HG03439 (cell line): ENCODE results near the gene AIG1.
"Not testable (repeated sequence)": the region's sequence is repeated elsewhere in the genome, so short reads cannot be mapped to it uniquely, and the experiment has no call there.

Experiments used
- ATAC-seq: cut with Tn5 transposase; IDR thresholded peaks from one replicate; pipeline ENCODE4 v1.9.1; 2021; ENCODE audit warnings: mild to moderate bottlenecking, moderate library complexity; ENCODE audit not compliant: unreplicated experiment

The AIG1 gene

DNA sequence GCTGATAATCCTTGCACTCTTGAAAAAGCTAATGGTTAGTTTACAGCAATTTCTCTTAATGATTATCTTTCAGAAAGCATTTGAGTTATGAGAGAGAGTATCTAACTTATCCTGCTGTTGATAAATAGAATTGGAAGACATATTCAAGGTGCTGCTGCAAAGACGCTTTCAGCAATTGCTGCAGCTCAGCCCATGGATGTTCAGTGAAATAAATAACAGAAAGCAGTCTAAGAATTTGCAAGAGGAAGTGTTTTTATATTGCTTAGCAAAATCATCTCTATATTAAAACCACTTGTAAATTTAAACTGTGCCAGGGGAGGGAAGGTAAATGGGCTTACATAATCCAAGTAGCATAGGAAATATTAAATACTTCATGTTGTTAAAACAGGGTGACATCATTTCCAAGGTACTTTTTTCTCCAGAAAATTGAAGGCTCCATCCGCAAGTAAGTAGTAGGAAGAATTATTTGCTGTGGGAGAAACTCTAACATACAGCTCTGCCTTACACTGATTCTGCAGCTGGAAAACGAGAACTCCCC, 201.3 kb downstream of the AIG1 start:
- ATAC-seq, result no peak

DNA sequence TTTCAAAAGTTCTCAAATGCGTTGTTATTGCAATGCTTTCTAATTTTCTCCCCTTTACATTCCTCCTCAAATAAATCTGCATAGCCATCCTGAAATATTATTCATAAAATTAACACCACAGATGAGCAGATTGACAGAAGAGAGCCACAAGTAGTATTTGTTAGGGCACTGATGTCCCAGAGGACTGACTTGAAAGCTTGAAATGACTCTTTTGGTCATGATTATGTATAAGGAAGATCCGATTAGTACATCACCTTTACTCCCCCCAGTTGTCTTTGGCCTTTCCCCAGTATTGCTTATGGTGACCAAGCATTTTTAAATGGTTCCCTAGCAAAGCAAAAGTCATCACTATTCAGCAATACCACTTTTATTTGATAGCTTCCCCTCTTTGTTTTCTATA, 202.2 kb downstream of the AIG1 start:
- ATAC-seq, result peak; percentile 81

DNA sequence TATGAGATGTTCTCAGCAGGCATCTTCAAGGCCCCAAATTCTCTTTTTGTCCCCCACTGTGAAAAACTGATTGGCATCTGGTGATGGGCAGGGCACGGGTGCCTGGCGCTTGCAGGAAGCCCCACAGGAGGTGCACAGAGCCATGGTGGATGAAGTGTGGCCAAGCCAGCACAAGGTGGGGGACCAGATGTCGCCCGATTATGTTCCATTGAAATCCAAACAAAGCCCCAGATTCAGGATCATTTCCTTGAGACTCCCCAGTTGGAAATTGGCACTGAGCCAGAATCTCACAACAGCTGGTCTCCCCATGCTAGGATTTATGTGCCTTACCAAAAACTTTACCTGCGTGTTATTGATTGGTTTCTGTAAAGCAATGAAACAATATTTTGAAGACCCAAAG, 203.7 kb downstream of the AIG1 start:
- ATAC-seq, result no peak

DNA sequence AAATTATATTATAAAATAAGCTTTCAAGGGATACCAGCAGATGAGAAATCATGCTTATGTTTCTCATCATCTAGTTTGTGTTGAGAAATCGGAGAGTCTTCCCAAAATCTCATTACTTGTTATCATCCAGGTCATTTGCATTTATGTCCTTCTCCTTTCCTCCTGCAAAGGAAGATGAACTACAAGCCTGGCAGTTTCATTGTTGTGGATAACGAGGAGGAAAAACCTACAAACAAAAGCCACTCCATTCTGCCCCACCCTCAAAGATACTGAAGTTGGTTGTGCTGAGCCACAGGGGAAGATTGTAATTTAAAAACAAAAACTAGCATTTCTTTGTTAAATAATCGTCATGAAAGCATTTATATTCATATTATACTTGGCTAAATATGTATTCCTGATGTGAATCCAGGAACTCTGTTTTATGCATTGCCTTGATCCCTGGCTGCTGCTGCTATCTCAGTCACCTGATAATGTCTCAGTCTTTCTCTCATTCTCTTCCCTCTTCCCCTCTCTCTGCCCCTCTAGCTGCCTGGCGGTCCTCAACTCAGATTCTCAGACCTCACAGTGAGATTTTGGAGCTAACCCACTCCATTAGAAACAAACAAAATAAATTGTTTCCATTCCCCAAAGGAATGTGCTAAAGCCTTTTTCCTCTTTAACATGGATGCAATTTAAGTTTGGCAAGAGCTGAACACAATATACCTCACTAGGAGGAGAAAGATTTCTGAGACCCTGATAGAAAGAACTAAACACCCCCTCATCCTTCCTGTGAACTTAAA, 204.5 kb downstream of the AIG1 start:
- no peak for ATAC-seq

DNA sequence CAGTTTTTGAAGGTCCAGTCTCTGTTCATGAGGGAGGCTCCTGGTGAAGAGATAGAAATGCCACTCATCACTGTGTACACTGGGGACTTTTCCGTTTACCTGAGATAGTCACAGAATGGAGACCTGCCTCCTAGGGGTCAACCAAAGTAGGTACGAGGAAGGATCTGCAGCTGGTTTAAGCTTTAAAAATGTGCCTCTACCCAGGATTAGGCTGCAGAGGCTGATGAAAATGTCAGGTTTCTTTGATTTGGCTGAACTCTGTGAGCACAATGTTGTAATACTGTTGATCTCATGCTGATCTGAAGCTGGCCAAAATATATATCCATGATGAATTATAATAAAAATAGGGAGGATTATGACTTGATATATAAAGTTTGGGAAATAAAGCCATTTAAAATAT, 207.1 kb downstream of the AIG1 start:
- no peak for ATAC-seq

DNA sequence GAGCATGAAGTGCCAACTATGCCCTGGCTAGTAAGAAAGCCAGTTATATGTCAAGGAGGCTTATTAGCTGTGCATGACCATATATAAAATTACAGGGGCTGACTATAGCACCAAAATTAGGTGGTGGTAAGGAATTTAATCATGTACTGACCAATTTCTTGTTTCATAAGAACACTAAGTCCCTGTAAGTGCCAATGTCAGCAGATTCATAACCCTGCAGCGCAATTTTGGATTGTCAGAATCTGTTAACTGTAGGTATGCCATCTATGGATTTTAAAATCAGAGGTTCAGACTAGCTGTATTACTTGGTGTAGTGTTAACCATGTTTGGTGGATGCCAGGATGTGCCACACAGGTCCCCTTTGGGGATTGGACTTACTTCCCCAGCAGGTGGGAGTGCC, 207.8 kb downstream of the AIG1 start:
- no peak for ATAC-seq

DNA sequence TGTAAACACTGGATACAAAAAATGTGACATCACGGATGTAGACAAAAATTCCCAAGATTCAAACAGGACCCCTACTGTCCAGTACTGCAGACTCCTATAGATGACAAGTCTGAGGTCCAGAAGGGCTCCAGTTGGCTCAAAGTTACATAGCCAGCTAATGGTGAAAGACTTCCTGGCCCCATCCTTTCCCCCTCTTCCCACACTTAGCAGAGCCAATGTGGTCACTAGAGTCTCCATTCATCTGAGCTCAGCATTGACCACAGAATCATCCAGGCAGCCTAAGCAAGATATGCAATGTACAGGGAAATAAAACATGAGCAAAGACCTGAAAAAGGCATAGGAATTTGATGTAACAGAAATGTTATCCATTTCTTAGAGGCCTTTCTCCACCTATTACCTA, 209.3 kb downstream of the AIG1 start:
- no peak for ATAC-seq

DNA sequence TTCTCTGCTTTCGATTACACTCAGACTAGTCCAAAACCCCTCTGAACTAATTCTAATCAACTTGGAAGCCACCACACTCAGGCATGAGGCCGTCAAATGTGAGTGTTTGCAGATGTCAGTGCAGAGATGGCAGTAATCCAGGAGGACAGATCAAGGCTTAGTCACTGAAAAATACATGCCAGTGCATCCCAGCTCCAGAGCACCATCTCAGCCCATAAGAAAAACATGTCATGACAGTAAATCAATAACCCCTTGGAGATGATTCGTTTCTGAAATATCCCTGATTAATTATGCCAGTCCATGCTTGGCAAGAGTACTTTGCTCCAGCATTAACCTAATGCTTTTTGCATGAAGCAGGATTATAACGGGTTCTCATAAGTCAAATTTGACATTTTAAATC, 210.3 kb downstream of the AIG1 start:
- ATAC-seq, result no peak

DNA sequence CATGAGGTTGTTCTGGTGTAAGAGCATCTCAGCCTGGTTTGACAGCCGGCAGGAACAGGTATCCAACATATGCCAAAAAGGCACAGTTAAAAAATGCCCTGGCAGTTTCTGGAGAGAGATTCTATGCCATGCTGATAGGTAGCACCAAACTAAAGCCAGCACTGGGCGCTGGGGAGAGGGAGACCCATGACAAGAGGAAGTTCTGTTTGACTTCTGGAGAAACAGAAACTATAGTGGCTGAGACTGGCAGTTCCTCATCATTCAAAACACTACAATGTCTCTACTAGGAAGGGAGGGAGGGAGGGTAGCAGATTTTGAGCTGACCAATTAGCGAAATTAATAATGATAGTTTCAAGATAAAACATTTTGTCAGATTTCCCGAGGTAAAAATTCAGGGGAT, 215.7 kb downstream of the AIG1 start:
- peak; percentile 91 for ATAC-seq

DNA sequence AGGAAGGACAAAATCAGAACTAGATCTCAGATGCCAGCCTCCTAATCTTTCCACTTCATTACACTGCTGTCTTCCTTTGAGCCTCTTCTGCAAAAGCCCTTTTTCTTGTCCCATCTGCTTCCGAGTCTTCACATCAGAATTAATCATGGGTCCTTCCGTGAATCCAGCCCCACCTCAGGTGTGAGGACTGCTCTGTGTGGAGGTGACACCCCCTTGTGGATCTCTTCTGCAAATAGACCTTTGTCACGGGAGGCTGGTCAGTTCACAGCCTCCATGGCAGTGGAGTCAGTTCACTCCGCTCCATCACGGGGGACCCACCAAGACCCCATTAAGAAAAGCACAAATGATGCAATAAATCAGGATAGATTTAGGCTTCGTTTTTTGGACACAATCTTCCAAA, 218.7 kb downstream of the AIG1 start:
- ATAC-seq, result no peak

DNA sequence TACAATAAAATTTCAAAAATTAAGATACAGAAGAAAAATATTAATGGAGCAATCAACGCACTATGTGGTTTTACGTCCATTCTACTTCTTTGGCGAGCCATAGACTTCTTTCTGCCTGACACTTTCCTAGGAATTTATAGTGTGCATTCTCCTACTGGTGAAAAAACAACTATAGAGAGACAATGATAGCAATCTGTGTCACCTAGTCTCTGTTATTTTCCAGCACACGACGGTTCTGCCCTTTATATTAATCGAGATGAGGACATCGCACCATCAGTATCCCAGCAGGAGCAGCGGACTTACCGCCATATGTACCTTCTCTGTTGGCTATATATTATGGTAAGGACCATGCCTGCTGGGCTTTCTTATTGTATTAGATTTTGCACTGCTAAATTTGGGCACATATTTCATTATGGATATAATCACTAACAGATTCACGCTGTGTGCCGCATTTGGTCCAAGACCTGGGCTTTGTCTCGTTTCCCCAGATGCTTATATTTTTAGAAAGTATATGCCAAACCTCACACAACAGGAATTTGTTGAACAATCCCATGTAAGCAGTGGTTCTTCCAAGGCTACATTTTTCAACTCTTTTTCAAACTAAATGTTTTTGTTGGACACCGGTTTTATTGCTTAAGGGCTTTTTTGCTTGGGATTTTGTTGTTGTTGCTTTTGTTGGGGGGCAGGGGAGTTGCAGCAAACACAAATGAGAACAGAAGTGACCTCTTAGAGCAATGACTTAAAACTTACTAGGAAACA, 223.4 kb downstream of the AIG1 start:
- no peak for ATAC-seq

DNA sequence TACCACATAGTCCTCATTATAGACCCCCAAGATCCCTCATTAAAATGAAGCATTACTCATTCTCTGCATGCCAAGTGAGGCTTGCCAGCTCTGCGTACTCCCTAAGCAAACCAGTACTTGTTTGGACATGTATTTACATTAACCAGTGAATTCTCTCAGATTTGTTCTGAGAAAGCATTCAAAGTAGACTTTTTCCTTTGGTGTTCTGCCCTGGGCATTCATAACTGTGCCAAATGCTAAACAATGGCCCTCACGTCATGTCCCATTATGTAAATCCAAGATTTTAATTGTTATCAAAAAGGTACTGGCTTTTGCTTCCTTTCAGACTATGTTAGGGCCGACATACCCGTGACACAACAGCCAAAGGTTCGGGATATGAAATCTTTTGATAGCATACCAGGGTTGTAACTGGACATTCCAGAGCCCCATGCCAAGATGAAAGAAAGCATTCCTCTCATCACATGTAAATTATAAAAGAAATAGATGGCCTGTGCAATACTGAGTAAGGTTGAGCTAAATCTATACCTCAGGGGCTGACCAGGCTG, 225.6 kb downstream of the AIG1 start:
- no peak for ATAC-seq

DNA sequence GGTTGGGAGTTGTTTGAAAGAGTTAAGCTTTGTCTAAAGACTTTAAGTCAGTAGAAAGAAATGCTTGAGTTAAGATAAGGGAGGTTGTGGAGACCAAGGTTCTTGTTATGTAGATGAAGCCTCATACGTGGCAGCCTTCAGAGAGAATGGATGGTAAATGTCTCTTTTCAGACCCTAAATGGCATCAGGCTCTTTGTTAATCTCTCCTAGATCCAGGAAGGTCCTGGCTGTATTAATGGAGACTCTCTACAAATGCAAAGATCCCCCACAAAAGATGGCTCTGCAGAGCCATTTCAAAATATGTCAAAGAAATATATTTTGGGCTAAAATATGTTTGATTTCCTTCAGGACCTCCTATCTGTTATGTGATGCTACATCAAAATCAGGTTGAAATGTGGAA, 228.2 kb downstream of the AIG1 start:
- ATAC-seq, result no peak

DNA sequence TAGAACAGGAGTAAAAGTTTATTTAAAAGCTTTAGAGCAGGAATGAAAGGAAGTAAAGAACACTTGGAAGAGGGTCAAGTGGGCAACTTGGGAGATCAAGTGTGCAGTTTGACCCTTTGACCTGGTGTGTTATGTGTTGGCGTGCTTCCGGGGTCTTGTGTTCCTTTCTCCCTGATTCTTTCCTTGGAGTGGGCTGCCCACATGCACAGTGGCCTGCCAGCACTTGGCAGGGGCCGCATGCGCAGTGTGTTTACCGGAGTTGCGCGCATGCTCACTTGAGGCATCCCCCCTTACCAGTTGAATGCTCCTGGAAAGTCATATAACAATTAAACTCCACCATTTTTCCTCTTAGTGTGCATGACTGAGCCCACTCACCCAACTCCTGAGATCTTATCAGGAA, 229.5 kb downstream of the AIG1 start:
- no peak for ATAC-seq

DNA sequence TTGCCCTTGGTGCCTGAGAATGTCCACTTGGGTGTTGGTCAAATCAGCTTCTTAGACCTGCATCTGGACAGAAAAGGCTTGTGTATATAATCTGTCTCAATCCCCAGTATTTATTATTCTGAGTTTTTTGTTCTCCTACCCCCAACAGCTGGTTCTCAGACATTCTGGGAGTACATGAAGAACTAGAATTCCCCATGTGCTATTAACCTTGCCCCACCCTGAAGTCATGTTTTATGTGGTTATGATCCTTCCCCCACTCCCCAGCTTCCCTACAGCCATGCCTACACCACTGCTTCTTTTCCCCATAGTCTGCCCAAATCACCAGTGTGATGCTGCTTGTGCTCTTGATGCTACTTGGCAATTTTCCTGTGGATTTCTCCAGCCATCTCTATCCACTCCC, 232.8 kb downstream of the AIG1 start:
- ATAC-seq, result no peak

DNA sequence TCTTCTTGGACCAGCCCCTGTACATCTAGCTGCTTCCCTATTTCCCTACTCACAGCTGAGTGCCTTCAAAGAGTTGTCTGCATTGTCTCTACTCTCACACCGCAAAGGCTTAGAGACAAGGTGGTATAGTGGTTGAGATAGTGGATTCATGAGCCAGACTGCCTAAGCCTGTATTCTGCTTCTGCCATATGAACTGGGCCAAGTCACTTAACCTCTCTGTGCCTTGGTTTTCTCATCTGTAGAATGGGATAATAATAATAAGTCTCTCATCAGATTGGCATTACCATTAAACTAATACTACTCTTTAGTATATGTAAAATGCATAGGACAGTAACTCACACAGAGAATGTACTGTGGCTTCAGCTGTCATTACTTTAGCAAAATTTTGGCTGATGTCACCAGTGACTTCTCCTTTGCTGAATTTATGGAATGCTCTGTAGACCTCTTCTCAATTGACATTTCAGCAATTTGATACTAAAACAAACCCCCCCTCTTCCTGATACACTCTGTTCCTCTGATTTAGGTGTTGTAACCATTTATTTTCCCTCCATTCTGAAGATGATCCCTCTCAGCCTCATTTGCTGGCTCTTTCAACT, 233.7 kb downstream of the AIG1 start:
- no peak for ATAC-seq

DNA sequence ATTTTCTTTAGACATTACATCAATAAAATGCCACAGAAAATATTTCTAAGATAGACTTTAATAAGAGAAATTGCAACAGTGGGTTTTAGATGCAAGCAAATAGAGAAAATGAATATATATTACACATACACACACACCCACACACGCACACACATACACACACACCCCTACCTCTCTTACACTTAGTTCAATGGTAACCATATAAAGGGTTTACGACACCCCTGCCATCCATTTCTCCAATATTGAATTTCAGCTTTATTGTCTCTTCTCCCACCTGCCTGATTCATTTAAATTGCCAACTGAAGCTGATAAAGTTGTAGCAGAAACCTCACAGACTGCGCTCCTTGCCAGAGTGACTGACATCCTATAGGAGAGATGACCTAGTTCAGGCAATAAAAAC, 235.2 kb downstream of the AIG1 start:
- ATAC-seq, result no peak

DNA sequence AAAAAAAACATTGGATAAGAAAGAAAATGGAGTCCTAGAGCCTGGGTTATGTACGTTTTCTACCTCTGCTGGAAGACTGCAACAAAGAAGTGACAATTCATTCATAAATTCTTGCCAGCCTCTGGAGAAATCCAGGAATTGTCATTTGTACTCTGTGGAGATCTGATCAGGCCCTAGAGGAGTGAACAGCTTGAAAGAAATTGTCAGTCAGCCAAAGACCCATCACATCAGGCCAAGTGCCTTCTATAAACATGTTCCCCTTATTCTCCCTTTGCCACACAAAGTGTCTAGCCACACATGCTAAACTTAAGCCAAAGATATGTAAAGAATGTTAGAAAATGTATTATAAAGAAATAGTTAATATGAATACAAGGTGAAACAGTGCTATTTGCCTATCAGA, 237.4 kb downstream of the AIG1 start:
- no peak for ATAC-seq

DNA sequence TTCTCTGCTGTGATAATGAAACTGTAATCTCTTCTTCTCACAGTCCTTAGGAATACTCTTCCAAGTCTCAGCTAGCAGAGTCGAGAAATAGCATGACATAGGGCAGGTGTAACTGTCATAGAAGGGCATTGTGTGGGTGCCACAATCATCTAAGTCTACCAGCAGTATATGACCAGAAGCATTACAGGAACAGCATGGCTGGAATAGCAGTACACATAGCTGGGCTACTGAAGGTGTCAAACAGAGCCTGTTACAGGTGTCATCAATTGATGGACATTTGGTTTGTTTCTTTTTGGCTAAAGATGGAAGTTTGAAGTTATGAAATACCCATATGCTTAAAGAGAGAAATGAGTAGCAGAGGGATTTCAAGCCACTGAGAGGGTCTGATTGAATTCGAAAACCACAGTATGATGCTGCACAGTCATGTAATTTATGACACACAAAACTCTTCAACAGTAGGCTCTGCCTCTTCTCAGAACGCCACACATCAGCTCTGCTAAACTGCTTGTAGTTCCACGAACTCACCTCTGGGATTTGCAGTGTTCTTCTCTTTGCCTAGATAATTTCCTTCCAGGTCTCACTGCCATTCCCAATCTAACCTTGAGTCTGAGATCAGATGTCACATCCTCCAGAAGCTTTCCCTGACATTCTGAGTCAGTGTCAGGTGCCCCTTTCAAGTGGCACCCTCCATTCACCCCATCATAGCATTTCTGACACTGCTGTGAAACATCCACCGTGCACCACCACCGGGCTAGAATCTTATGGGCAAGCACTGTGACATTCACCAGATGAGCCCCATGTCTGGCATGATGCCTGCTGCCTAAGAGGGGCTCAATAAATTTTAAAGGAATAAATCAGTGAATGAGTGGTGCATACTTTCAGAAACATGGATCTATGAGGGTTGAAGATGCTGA, 238.8 kb downstream of the AIG1 start:
- ATAC-seq, result peak; percentile 96

DNA sequence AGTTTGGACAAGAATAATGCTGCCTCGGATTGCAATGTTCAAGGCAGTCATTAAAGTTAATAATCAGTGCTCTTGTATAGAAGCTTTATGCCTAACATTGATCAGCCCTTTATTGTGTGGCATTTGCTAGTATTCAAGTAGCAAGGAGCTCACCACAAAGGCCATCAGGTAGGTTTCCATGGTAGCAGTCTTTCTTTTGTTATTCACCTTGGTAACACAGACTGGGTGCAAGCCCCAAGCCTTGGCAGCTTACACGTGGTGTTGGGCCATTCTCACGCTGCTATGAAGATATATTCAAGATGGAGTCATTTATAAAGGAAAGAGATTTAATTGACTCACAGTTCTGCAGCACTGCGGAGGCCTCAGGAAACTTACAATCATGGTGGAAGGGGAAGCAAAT, 240.5 kb downstream of the AIG1 start:
- no peak for ATAC-seq

DNA sequence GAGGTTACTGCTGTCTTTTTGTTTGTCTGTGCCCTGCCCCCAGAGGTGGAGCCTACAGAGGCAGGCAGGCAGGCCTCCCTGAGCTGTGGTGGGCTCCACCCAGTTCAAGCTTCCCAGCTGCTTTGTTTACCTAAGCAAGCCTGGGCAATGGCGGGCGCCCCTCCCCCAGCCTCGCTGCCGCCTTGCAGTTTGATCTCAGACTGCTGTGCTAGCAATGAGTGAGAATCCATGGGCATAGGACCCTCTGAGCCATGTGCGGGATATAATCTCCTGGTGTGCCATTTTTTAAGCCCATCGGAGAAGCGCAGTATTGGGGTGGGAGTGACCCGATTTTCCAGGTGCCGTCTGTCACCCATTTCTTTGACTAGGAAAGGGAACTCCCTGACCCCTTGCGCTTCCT, 247.1 kb downstream of the AIG1 start:
- ATAC-seq, result not testable (repeated sequence)
